Common myeloid progenitor, CD34-positive (primary cell): ENCODE data around the gene WDR33.

Source experiments
- CTCF ChIA-PET: fragments of 350-600 bp; sonication (Branson Sonifier 250); formaldehyde crosslinking; loops from one replicate; lab custom pipeline; 2021; ENCODE audit warnings: antibody characterized with exemption; lab: Charles Lee
- POLR2A ChIA-PET: fragments of 350-600 bp; sonication (Branson Sonifier 250); formaldehyde crosslinking; loops from one replicate; lab custom pipeline; 2021; ENCODE audit warnings: antibody characterized with exemption; lab: Charles Lee
- DNase-seq, 3 donors: peaks; one replicate each; pipeline versions ENCODE4 v3.0.0 to v3.0.0-alpha.2; 2013
- H3K27ac ChIP-seq, 2 experiments: 1 replicate in 1 of 2; 2 replicates in 1 of 2; pipeline ENCODE4 v1.7.0; 2013; ENCODE audit warnings: inconsistent platforms in 2 of 2, low read length in 2 of 2, mild to moderate bottlenecking in 2 of 2, low read depth in 1 of 2, moderate library complexity in 1 of 2; ENCODE audit not compliant: severe bottlenecking in 2 of 2, insufficient read depth in 1 of 2, poor library complexity in 1 of 2
- H3K27me3 ChIP-seq, 5 experiments: replicated peaks in 2 of 5; 1 replicate in 3 of 5; 2 replicates in 2 of 5; pipeline versions ENCODE4 v1.6.1 to v1.7.0; 2013; ENCODE audit warnings: low read length in 4 of 5, mild to moderate bottlenecking in 2 of 5, moderate library complexity in 2 of 5, inconsistent platforms in 1 of 5; ENCODE audit not compliant: insufficient read depth in 5 of 5, control insufficient read depth in 4 of 5
- H3K36me3 ChIP-seq, 4 experiments: 1 replicate in 2 of 4; 2 replicates in 2 of 4; pipeline versions ENCODE4 v1.6.1 to v1.7.0; 2013; ENCODE audit warnings: low read length in 3 of 4, control low read depth in 1 of 4, mild to moderate bottlenecking in 1 of 4; ENCODE audit not compliant: control insufficient read depth in 4 of 4, insufficient read depth in 4 of 4
- H3K4me1 ChIP-seq, 4 experiments: 1 replicate in 3 of 4; 2 replicates in 1 of 4; pipeline versions ENCODE4 v1.6.1 to v1.7.1; 2013; ENCODE audit warnings: low read length in 3 of 4, mild to moderate bottlenecking in 3 of 4, control low read depth in 1 of 4, inconsistent platforms in 1 of 4, moderate library complexity in 1 of 4; ENCODE audit not compliant: control insufficient read depth in 4 of 4, insufficient read depth in 4 of 4; ENCODE audit errors: control extremely low read depth in 1 of 4
- H3K4me3 ChIP-seq, 7 experiments: 1 replicate in 4 of 7; 2 replicates in 3 of 7; pipeline versions ENCODE4 v1.5.1 to v1.7.0; 2013; ENCODE audit warnings: mild to moderate bottlenecking in 7 of 7, low read length in 6 of 7, moderate library complexity in 6 of 7, inconsistent platforms in 2 of 7, low read depth in 2 of 7, control low read depth in 1 of 7; ENCODE audit not compliant: insufficient read depth in 4 of 7, control insufficient read depth in 1 of 7; ENCODE audit errors: extremely low read depth in 1 of 7
- H3K9me3 ChIP-seq, 5 experiments: 1 replicate in 4 of 5; 2 replicates in 1 of 5; pipeline versions ENCODE4 v1.6.1 to v1.7.1; 2013; ENCODE audit warnings: low read length in 4 of 5, mild to moderate bottlenecking in 2 of 5, inconsistent platforms in 1 of 5, low read depth in 1 of 5, moderate library complexity in 1 of 5; ENCODE audit not compliant: control insufficient read depth in 4 of 5, insufficient read depth in 2 of 5; ENCODE audit errors: control extremely low read depth in 1 of 5
- whole genome bisulfite sequencing: methylation state at CpG from one replicate; pipeline ENCODE4 v1.1.5; 2013; ENCODE audit not compliant: insufficient coverage; 5-methylcytosine and 5-hydroxymethylcytosine counted together

Gene WDR33

GRCh38 chr2:127735537-127736399 lies 75.2 kb downstream of the WDR33 start:
- H3K27ac ChIP-seq: no peak overlapping the region
- no peaks in the 10 kb centered on the region for H3K9me3 ChIP-seq
- H3K4me1 ChIP-seq: no peaks in the 10 kb centered on the region
- no peaks in the 10 kb centered on the region for H3K27me3 ChIP-seq
- ChIA-PET CTCF (no interaction called here), POLR2A (interaction anchor here (0.7 kb wide), 1 partner anchor 21 kb away, joined by 4 read pairs; no protein-coding TSS in a partner anchor)
- H3K4me3 ChIP-seq: no peak overlapping the region
- WGBS: 97% methylated on average over 2 of the region's 3 CpGs
- no peak for DNase-seq
- H3K36me3 ChIP-seq: peaks cover 0 to 16% (median 2%) of the 10 kb centered on the region in 4 experiments

- WGBS: 100% methylated on average over 1 of the region's 2 CpGs
- no peaks in the 10 kb centered on the region for H3K9me3 ChIP-seq
- no peaks in the 10 kb centered on the region for H3K4me1 ChIP-seq
- no peak for DNase-seq
- ChIA-PET CTCF (no interaction called here), POLR2A (interaction anchor here (0.7 kb wide), 1 partner anchor 21 kb away, joined by 4 read pairs; no protein-coding TSS in a partner anchor)
- H3K36me3 ChIP-seq: peaks cover 0 to 14% (median under 1%) of the 10 kb centered on the region in 4 experiments
- H3K4me3 ChIP-seq: no peak overlapping the region
- no peak overlapping the region for H3K27ac ChIP-seq
- no peaks in the 10 kb centered on the region for H3K27me3 ChIP-seq
These were observed 75.9 kb downstream of the WDR33 start for GRCh38 chr2:127735044-127735443.

- Histone ChIP-seq H3K27me3 (no peaks in the 10 kb centered on the region), H3K4me1 (no peaks in the 10 kb centered on the region), H3K36me3 (peaks cover 0 to 10% (median 1%) of the 10 kb centered on the region in 4 experiments), H3K4me3 (no peak overlapping the region), H3K27ac (no peak overlapping the region), H3K9me3 (no peaks in the 10 kb centered on the region)
- WGBS: 100% methylated on average over 1 of the region's 5 CpGs
- DNase-seq: no peak
- POLR2A ChIA-PET: no interaction called here
- CTCF ChIA-PET: interaction anchor here (0.9 to 1.4 kb wide), 2 partner anchors 10 to 26 kb away, joined by 3 to 4 read pairs; no protein-coding TSS in a partner anchor
These were observed 77.0 kb downstream of the WDR33 start for GRCh38 chr2:127733816-127734537.

- H3K27ac ChIP-seq: no peak overlapping the region
- no peak overlapping the region for H3K4me3 ChIP-seq
- ChIA-PET POLR2A (no interaction called here), CTCF (interaction anchor here (0.9 to 1.4 kb wide), 2 partner anchors 9 to 27 kb away, joined by 3 to 4 read pairs; no protein-coding TSS in a partner anchor)
- DNase-seq: no peak
- H3K9me3 ChIP-seq: no peaks in the 10 kb centered on the region
- H3K4me1 ChIP-seq: no peaks in the 10 kb centered on the region
- H3K36me3 ChIP-seq: peaks cover 0 to 6% (median 1%) of the 10 kb centered on the region in 4 experiments
- H3K27me3 ChIP-seq: no peaks in the 10 kb centered on the region
- 100% methylated on average over 3 of the region's 6 CpGs for WGBS
These were observed 77.7 kb downstream of the WDR33 start for GRCh38 chr2:127733113-127733815.

- no peaks in the 10 kb centered on the region for H3K9me3 ChIP-seq
- no peak for DNase-seq
- ChIA-PET POLR2A (no interaction called here), CTCF (interaction anchor here (1.3 kb wide), 1 partner anchor 24 kb away, joined by 4 read pairs; no protein-coding TSS in a partner anchor)
- peaks cover 13 to 23% (median 19%) of the 10 kb centered on the region in 4 experiments for H3K36me3 ChIP-seq
- H3K4me1 ChIP-seq: no peaks in the 10 kb centered on the region
- no peaks in the 10 kb centered on the region for H3K27me3 ChIP-seq
- no peak overlapping the region for H3K27ac ChIP-seq
- no peak overlapping the region for H3K4me3 ChIP-seq
- WGBS: 96% methylated on average over 4 of the region's 6 CpGs
These were observed 84.7 kb downstream of the WDR33 start for GRCh38 chr2:127726158-127726880.

GRCh38 chr2:127722807-127723206 lies 88.2 kb downstream of the WDR33 start:
- POLR2A ChIA-PET: no interaction called here
- CTCF ChIA-PET: no interaction called here
- no peak overlapping the region for H3K27ac ChIP-seq
- no CpG with 5 or more reads among the region's 3 CpGs for WGBS
- no peak for DNase-seq
- no peak overlapping the region for H3K4me3 ChIP-seq
- no peaks in the 10 kb centered on the region for H3K9me3 ChIP-seq
- H3K27me3 ChIP-seq: no peaks in the 10 kb centered on the region
- H3K4me1 ChIP-seq: no peaks in the 10 kb centered on the region
- H3K36me3 ChIP-seq: peaks cover 20 to 54% (median 40%) of the 10 kb centered on the region in 4 experiments
